Measurements from ENCODE around the gene B4GALNT3. TPM values are rescaled to one million over a fixed set of nuclear protein-coding genes. Genes with fewer than 3 reads are reported as not detected.
A peak's percentile ranks its signal among the peaks of the same experiment; 100 is the strongest.

Gene B4GALNT3
- total and polyA plus RNA-seq, 2 of the 13 experiments (the other 11 are each of a cell fraction or from before 2014, with no cell fraction given): 3.2 to 4.4 TPM

GRCh38 chr12:574475-575128 lies 114.9 kb downstream of the B4GALNT3 start (continued):
- TF ChIP-seq HMGXB3 (CRISPR knock-in tag; IDR thresholded peaks at IDR 0.05; ENCODE audit: borderline replicate concordance): no peak
- TF ChIP-seq ZNF280D (CRISPR knock-in tag; IDR thresholded peaks at IDR 0.05): no peak
- 0 out of 2 replicates have a peak, but pooled peaks have one; percentile 27 for TF ChIP-seq ARNTL (CRISPR knock-in tag; IDR thresholded peaks at IDR 0.05)
- TF ChIP-seq ARID5B (CRISPR knock-in tag; IDR thresholded peaks at IDR 0.05): peak; percentile 61; the same call in 1 of the 2 replicates
- TF ChIP-seq DBP (CRISPR knock-in tag; IDR thresholded peaks at IDR 0.05; ENCODE audit: not compliant biosample characterization): no peak
- TF ChIP-seq ZFP91 (CRISPR knock-in tag; IDR thresholded peaks at IDR 0.05; ENCODE audit: borderline replicate concordance): no peak
- no peak for TF ChIP-seq SMAD3 (CRISPR knock-in tag; IDR thresholded peaks at IDR 0.05)
- TF ChIP-seq ZFY (CRISPR knock-in tag; IDR thresholded peaks at IDR 0.05): no peak
- TF ChIP-seq MXI1 (IDR thresholded peaks at IDR 0.05; ENCODE audit: borderline replicate concordance, low read depth, low read length): no peak
- TF ChIP-seq ZBTB7B (CRISPR knock-in tag; IDR thresholded peaks at IDR 0.05): no peak
- TF ChIP-seq GFI1 (CRISPR knock-in tag; IDR thresholded peaks at IDR 0.05; ENCODE audit: borderline replicate concordance): no peak
- peak; percentile 42; the same call in 1 of the 2 replicates for TF ChIP-seq TFDP1 (CRISPR knock-in tag; IDR thresholded peaks at IDR 0.05; ENCODE audit: borderline replicate concordance)
